SIG-M5 (cell line): ENCODE measurements around the gene SPC24.
"Not testable (repeated sequence)": the region's sequence is repeated elsewhere in the genome, so short reads cannot be mapped to it uniquely, and the experiment has no call there.

ENCODE experiments used
- DNase-seq: peaks from one replicate; lab custom pipeline; 2025; lab: John Stamatoyannopoulos, UW

Gene SPC24

DNA sequence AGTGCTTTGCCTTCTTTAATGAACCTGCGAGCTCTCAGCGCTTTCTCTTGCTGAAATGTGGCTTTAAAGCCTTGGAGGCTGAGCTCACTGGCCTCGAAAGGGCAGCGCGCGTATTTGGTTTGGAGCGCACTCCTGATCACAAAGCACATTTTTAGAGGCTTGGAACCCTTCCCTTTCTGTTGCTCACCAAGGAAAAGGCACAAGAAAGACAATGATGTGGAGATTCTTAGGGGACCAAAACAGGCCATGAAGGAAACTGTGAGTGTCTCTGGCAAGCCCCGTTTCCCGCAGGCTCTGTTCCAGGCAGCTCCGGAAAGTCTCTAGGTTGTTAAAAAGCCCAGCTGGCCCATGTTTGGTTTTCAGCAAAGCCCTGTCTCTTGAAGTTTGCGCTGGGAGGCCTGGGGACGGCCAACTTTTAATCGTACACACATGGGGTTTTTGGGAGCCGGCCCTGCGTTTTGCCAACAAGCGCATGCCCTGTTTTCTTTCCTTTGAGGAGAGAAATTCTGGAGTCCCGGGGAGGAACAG, 9.4 kb upstream of the SPC24 start:
- no peak for DNase-seq

DNA sequence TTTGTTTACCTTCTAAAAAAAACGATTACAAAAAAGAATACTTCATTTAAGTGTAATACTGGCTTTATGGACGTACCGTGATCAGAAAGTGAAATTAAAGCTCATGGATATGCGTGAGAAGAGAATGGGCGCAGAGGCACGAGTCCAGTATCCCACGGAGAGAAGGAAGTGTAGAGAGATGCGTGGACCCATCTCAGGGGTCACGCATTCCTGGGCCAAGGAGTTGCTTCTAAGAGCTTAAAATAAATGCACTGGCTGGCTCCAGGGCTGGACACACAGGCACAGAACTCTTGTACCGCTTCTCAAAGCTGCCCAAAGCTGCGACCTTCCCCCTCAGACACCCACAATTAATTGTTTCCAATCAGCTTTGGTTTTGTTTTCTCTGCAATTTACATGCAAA, 8.7 kb upstream of the SPC24 start:
- no peak for DNase-seq

DNA sequence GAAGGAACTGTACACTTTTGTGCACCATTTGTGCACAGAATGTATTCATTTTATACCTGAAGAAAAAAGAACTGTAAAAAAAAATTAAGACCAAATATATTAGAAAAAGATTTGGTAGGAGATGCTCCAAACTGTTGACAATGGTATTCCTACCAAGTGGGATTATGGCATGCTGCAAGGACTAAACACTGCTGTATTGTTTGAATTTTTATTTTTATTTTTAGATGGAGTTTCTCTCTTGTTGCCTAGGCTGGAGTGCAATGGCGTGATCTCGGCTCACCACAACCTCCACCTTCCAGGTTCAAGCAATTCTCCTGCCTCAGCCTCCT, 4.8 kb upstream of the SPC24 start:
- not testable (repeated sequence) for DNase-seq

DNA sequence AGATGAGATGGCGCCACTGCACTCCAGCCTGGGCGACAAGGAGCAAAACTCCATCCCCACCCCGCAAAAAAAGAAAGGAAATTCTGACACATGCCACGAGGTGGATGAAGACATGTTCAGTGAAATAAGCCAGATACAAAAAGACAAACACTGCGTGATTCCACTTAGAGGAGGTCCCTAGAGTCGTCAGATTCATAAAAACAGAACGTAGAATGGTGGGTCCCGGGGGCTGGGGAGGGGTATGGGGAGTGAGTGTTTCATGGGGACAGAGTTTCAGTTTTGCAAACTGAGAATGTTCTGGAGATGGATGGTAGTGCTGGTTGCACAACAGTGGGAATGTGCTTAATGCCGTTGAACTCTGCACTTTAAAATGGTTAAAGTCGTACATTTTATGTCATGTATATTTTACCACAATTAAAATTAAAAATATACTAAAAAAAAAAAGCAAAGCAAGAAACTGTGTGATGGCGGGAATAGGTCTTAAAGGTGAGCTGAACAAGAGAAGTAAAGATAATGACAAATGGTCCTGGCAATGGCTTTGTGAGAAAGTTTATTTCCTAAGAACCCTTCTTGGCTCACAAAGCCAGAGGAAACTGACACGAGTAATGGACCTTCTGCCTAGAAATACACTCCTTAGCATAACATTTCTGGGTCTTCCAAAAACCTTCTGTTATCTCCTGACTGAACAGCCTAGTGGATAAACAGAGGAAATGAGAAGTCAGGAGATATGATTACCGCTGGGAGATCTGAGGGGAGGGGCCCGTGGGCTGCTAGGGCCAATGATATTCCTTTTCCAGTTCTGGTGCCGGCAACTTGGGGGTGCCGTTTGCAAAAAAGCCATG, 4.2 kb upstream of the SPC24 start:
- no peak for DNase-seq

DNA sequence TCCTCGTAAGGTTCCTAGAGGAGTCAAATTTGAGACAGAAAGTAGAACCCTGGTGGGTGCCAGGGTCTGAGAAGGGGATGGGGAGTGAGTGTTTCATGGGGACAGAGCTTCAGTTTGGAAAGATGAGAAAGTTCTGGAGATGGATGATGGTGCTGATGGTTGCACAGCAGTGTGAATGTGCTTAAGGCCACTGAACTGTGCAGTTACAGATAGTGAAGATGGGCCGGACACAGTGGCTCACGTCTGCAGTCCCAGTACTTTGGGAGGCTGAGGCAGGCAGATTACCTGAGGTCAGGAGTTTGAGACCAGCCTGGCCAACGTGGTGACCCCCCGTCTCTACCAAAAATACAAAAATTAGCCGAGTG, 917 bp downstream of the SPC24 start:
- DNase-seq, result no peak

DNA sequence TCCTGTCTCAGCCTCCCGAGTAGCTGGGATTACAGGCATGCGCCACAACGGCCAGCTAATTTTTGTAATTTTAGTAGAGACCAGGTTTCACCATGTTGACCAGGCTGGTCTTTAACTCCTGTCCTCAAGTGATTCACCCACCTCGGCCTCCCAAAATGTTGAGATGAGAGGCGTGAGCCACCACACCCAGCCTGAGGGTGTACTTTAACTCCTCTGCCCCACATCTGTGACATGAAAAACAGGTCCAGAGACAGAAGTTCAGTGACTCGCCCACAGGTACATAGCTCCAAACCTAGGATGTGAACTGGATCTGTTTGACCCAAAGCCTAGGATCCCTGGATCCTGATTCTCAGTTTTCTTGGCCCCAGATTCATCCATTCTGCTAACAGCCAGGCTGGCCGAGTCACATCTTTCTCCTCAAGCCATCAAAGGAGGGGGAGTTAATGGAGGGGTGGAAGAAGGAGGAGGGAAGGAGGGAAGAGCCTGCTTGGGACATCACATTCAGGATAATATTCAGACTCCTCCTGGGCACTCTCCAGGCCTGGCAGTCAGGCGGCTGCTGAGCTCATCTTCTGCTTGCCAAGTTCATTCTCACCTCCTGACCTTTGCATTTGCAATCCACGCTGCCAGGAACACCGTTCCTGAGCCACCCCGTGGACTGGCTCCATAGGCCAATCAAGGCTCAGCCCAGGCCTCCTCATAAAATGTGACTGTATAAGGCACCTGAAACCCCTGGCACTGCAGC, 3.1 kb downstream of the SPC24 start:
- no peak for DNase-seq

DNA sequence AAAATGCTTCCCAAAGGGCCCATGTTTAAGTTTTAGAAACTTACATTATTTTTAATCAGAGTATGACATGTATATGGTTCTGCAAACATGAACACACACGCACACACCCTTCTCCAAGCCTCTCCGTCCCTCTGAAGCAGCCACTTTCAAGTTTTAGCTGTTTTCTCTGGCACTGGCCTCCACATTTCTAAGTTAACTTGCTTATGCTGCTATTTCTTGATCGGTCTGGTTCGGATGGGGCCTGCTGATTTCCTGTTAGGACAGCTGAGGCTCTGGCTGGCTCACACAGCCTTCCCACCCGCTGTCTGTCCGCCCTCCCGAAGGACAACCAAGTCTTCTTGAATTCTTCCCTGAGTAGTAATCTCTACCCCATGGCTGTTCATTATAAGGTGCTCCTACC, 4.4 kb downstream of the SPC24 start:
- DNase-seq, result no peak

DNA sequence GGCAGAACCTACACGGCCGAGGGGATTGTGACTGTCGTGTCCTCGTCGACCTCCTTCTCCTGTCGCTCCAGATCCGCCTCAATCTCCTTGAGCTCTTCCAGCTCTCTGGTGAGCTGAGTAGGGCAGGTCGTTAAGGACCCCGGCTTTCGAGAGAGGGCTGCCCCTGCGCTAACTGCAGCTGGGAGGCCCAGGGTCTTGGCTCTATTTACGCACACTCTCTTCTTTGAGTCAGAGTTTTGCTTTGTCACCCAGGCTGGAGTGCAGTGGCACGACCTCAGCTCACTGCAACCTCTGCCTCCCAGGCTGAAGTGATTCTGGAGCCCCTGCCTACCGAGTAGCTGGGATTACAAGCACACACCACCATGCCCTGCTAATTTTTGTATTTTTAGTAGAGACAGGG, 7.6 kb downstream of the SPC24 start:
- no peak for DNase-seq

DNA sequence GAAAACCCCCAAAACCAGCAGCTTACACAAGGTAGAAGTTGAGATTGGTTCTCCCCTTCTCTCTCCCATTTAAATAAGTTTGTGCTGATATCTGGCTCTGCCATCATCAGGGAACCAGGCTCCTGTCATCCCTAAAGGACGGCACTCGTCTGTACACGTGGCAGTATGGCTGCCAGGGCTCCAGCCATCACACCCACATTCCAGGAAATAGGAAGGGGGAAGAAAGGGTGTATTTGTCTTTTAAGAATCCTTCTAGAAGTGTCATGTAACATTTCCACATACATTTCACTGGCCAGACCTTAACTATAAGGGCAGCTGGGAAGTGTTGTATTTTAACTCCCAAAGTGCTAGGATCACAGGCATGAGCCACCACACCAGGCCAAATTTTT, 10.1 kb downstream of the SPC24 start:
- DNase-seq, result no peak

DNA sequence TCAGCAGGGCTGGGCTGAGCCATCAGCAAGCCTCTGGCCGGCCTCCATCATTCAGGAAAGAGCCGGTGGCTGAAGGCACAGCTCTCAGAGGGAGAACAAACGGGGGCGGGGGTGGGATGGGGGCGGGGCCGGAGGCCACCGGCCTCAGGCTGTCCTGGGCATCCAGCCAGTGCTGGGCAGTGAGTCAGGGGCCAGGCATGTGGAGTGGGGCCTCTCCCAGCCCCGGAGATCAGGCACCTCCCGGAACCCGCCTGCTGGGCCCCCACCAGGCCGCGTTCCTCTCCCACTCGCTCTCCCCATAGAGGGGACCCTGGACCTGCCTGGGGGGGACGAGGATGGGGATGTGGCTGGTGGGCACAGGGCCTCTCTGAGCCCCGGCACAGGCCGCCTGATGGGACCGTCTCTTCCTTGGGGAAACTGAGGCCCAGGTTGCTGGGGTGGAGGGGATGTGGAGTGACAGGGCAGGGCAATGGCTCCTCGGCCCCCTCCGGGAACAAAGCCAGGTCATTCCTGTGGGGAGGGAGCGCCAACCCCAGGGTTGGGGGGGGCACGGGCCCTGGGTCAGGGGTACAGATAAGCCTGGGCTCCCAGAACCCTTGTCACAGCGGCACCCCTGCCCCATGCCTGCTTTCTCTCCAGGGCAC, 12.9 kb downstream of the SPC24 start:
- no peak for DNase-seq

DNA sequence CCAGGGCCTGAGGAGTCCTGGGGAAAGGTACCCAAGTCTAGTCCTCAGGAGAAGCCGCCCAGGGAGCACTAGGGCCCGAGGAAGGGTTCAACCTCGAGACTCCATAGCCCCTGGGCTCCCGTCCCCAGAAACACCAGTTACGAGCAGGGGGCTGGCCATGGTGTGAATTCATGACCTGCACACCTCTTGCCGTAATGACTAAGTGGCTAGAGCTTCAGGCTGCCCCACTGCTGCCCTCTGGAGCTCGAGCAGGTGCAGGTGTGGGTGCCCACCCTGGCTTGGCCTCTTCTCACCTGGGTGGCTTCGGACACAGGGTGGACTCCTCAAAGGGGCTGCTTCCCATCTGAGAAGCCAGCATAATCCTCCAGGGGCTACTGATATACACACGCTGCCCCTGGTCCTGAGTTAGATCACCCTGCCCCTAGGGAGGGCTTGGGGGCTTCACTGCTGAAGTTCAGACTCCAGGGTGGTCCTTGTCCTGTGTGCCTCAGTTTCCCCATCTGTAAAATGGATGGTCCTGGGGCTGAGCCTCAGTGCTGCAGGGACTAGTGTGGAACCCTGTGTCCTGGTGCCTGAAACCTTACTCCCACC, 13.6 kb downstream of the SPC24 start:
- DNase-seq, result no peak

DNA sequence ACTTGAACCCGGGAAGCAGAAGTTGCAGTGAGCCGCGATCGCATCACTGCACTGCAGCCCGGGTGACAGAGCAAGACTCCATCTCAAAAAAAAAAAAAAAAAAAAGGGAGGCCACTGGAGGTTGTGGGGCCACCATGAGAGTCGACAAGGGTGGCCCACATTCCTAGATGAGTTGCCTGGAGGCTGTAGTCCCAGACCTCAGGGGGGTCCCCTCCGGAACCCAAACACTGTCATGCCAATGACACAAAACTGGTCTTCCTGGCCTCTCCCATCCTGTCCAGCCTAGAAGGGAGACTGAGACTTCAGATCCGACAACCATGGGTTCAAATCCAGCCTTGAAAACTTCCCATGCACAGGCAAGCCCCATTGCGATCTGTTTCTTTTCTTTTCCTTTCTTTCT, 14.7 kb downstream of the SPC24 start:
- DNase-seq, result no peak

DNA sequence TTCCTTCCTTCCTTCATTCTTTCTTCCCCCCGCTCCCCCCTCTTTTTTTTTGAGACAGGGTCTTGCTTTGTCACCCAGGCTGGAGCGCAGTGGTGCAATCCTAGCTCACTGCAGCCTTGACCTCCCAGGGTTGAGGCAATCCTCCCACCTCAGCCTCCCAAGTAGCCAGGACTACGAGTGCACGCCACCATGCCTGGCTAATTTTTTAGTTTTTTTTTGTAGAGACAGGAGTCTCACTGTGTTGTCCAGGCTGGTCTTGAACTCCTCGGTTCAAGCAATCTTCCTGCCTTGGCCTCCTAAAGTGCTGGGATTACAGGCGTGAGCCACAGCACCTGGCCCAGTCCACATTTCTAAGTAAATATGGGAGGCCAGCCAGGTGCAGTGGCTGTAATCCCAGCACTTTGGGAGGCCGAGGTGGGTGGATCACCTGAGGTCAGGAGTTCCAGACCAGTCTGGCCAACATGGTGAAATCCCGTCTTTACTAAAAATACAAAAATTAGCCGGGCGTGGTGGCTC, 15.5 kb downstream of the SPC24 start:
- not testable (repeated sequence) for DNase-seq

DNA sequence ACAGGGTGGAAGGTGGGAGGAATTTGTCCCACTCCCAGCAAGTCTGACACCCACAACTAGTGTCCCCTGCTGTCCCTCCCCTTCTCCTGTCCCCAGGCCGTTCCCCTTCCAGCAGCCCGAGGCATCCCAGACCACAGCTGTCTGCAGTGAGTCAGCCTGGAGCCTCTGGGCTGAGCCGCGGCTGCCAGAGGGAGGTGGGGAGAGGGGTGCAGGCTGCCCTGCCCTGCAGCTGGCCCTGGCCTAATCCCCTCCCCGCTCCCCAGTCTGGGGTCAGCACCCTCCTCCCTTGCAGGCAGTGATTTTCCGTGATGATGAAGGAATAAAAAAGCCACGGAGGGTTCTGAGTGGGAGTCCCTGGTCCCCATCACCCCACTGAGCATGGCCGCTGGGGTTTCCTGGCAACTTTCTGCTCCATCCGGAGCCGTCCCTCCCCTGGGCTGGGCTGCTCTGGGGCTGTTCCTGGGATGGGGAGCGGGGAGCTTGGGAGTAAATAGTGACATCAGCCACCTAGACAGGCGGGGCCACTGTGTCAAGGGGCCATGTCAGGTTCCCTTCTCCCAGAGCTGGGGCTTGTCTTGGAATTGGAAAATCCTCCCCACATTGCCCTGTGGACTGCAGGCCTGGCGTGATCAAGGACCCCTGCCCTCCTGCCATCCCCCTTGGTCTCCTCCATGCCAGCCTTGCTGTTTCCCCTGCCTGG, 16.8 kb downstream of the SPC24 start:
- DNase-seq, result no peak

DNA sequence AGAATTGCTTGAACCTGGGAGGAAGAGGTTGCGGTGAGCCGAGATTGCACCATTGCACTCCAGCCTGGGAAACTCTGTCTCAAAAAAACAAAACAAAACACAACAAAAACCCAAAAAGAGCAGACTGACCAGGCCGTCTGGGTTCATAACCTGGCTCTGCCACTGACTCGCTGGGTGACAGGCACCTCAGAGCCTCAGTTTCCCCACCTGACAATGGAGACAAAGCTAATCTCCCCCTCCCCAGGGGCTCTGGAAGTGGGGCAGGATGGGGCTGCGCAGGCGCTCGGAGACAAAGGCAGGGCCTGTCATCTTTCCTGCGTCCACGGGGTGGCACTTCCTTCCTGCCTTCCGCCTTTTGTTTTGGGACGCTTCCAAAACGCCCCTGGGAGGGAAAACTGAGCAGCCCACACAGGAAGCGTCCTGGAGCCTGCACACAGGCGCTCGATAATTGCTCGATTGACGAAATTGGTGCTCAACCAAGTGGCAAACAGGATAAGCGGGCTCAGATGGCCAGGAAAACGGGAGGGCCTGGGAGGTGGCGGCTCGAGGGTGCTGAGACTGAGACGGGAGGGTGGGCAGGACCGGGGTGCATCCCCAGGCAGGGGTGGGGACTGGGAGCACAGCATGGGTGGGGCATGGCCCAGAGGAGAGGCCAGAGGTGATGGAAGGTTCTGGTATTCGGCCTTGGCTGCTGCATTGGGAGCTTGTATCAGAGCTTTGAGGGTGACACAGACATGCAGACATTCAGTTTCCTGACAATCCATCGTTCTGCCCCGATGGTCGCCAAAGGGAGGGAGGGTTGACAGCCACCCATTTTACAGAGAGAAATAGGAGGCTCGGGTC, 17.8 kb downstream of the SPC24 start:
- DNase-seq, result no peak

DNA sequence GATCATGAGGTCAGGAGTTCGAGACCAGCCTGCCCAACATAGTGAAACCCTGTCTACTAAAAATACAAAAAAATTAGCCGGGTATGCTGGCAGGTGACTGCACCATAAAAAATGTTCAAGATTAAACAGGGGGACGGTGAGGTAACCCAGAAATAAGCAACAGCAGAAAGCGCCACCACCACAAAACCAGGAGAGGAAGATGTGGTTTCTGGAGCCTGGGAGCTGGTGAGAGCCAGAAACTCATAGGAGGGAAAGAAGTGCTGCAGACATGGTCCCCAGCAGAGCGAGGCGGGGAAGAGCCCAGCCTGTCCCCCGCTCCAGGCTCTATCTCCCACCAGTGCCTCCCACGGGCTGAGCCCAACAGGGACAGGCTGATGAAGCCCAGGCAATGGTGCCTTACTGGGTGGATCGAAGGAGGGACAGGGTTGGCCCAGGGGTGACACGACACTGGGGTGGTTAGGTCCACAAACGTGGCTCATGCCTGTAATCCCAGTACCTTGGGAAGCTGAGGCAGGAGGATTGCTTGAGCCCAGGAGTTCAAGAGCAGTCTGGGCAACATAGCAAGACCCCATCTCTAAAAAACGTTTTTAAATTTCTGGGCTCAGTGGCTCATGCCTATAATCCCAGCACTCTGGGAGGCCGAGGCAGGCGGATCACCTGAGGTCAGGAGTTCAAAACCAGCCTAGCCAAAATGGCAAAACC, 19.0 kb downstream of the SPC24 start:
- DNase-seq, result no peak

DNA sequence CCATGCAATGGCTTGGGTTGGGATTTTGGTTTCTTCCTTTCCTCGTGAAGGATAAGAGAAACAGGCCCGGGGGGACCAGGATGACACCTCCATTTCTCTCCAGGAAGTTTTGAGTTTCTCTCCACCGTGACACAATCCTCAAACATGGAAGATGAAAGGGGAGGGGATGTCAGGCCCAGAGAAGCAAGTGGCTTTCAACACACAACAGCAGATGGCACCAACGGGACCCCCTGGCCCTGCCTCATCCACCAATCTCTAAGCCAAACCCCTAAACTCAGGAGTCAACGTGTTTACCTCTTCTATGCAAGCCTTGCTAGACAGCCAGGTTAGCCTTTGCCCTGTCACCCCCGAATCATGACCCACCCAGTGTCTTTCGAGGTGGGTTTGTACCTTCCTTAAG, 24.1 kb downstream of the SPC24 start:
- no peak for DNase-seq

DNA sequence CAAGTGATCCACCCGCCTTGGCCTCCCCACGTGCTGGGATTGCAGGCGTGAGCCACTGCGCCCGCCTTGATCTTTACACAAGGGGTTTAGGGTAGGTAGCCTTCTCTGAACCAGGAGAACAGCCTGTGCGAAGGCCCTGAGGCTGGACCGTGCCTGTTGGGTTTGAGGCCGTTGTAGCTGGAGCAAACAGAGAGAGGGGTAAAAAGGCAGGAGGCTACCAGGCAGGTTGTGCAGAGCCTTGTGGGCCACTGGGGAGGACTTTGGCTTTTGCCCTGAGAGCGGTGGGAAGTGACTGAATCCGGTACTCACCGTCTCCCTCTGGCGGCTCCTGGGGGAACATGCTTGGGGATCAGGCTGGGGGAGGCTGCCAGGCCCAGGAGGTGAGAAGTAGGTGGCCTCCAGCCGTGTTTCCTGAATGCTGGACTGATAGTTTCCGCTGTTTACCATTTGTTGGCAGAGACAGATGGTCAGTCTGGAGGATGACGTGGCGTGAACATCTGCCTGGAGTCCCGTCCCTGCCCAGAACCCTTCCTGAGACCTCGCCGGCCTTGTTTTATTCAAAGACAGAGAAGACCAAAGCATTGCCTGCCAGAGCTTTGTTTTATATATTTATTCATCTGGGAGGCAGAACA, 24.6 kb downstream of the SPC24 start:
- DNase-seq, result no peak

DNA sequence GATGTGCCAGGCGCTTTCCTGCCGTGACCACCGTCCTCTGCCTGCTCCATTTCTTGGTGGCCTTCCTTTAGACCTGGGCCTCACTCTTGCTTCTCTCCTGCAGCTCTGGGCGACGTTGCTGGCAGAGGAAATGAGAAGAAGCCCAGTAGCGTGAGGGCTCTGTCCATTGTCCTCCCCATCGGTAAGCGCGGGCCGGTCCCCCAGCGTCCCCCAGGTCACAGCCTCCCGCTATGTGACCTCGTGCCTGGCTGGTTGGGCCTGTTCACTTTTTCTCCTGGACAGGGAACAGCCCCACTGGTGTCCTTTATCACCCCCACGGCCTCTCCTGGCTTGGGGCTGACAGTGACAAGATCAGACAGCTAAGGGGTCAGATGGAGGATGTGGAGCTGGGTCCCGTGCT, 27.7 kb downstream of the SPC24 start:
- DNase-seq, result no peak
